Stimulated activated CD4-positive, alpha-beta T cell treated with anti-CD3 and anti-CD28 coated beads, Interleukin-4, amount 100 ng/mL, for 24 hours (primary cell): Measurements from ENCODE around the gene ANKLE1.

Experiments
- DNase-seq: peaks from one replicate; pipeline ENCODE4 v3.0.0-alpha.2; 2020

Gene ANKLE1

DNA sequence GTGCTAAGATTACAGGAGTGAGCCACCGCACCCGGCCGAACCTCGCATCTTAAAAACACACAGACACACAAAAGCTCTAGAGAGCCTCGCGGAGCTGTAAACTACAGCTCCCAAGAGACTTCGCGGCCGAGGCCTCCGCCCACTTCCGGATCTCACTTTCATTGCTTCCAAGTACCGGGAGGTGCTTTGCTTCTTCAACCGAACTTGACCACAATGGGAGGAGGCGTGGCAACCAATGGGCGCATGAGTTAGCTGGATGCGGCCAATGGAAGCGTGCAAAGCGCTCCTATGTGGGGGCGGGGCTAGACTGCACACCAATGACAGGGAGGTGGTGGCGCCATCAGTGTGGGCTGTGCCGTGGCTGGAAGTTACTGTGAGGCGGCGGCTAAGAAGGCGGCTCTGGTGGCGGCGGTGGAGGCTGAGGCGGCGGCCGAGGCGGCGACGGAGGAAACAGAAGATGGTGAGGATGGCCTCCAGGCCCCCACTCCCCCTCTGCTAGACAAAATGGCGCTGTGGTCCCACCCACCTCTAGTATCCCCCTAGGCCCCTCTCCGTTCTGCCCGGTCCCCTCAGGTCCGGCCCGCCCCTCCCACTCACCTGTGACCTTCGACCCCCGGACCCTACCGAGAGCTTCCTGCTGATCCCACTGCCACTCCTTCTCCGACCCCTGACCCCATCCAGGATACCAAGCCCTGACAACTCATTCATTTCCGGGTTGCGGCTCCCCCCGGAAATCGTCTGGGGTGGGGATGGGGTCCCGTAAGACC, 27.7 kb downstream of the ANKLE1 start, which contains the start of gene DDA1:
Gene DDA1 (plus strand): TSS at position 366 of the 767 bp plus-strand sequence. CDS start 92 bp downstream, at position 458.
- DNase-seq = peak; percentile 100

DNA sequence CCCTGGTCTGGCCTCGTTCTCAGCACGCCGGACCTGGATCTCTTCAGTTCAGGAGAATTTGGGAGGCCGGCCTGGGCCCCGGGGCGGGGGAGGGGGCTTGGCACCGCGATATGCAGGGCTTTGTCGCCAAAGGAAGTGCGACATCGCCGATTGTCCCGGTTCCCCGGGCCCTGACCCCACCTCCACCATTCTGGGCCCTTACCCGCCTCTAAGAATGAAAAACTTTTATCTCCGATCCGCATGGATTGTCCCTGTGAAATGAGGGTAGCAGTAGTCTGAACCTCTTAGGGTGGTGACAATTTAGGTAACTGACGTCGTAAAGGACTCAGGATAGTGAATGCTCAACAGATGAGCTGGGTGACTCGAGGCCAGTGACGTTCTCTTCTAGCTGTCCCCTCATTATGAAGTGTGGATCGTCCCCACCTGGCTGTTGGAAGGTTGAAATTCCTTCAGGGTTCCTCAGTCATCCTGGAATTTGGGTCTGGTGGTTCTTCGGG, 28.3 kb downstream of the ANKLE1 start:
- peak; percentile 23 for DNase-seq

DNA sequence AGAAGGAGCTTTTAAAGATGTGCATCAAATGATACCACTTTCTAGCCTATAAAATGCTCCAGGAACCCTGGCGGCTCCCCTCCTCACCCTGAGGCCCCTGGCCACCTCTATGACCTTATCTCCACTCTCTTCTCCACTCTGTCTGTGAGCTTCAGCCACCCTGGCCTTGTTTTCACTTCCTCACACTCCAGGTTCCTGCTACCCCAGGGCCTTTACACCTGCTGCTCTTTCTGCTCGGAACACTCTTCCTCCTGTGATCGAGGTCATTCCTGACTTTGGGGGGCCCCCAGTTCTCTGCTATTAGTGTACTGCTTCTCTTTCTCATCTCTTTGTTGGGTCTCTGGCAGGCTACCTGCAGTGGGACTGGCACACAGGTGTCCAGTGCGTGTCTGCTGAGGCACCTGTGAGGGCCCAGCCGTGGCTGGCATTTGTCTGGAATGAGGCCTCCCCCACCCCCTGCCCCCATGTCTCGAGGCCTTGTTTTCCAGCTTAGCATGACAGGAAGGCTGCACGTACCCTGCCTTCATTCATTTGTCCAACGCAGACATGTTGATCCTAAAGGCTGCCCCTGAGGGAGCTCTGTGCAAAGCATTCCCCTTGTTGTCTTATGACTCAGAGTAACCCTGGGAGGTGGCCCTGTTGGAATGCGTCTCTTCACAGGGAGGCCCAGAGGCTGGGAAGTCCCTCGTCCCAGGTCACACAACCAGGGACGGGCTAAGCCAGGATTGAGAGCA, 29.9 kb downstream of the ANKLE1 start:
- DNase-seq = no peak

DNA sequence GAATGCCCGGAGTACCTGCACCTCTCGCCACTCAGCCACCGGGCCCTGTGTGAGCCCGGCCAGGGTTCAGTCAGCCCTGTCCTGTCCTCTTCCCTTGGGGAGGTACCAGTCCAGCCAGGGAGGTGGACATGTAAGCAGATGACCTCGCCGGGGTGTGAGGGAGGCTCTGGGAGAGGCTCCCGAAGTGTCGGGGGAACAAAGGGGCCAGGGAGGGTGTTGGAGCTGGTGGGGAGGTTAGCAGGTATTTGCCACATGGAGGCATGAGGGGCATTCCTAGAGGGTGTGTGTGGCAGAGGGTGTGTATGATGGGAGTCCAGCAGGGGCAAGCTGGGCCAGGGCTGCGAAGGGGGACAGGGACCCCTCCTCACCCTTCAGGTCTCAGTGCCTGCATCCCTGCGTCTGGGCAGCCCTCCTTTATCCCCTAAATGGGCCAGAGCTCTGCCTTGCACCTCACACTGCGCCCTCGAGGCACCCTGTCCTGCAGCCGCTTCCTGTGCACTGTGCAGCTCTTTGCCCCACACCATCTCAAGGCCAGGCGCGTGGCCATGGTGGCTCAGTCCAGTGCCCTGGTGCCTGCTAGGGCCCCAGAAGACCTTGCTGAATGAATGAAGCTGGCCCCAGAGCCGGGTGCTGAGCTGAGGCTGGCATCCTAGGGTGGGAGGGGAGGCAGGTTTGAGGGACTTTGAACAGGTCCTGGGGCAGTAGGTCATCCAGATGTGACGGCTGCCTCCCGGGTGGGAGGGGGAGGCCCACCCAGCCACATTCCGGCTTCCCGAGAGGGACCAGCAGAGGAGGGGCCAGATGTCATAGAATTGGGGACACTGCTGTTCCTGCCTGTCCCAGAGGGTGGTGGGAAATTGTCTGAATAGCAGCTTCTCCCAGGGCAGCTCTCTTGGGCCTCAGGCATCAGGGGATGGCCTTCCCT, 30.8 kb downstream of the ANKLE1 start:
- no peak for DNase-seq

DNA sequence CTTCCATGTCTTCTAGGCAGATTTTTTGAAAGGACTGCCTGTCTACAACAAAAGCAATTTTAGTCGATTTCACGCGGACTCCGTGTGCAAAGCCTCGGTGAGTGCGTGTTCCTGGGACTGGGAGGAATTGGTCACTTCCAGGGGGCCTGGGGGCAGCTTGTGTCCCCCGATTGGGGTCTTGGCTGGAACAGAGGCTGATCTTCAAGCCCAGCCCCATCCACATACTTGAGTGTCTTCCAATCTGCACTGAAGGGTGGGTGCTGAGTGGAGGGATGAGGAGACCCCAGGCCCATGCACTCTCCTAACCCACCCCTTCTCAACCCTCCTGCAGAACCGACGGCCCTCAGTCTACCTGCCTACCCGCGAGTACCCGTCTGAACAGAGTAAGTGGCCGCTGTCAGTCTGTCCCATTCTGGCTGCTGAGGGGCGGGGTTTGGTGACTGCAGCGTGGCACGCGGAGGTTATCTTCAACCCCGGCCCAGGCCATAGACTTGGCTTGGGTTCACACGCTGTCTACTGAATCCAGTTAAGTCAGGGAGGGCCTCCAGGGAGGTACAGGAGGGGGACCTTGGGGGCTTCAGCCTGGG, 32.4 kb downstream of the ANKLE1 start:
- no peak for DNase-seq

- no peak for DNase-seq
Measured at GRCh38 chr19:17318966-17319365, 37.3 kb downstream of the ANKLE1 start.

DNA sequence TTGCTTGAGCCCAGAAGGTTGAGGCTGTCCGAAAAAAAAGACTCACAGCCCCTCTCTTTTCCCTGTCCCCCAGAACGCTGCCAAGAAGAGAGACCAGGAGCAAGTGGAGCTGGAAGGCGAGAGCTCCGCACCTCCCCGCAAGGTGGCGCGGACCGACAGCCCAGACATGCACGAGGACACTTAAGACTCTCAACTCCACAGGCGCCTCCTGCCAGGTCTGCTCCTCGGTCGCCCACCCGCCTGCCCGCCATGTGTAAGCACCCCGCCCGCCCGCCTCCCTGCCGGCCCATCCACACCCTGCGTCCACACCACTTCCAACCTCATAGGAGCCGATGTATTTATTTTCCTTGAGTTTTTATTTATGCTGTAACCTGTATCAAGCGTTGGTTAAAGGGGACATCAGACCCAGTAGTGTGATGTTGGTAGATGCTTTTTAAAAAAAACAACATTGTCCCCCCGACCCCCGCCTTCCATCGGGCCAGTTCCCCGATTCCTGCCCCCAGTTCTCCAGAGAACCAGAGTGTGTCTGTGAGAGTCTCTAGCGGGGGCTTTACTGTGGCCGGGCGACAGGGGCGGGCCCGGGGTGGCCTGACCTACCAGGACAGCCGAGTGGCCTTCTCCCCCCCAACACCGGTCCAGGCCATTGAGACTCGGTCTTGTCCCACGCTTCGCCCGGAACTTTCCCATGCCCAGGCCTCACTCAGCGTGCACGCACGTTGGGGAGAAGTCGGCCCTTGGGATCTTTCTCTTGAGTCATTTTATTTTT, 38.0 kb downstream of the ANKLE1 start:
- no peak for DNase-seq

GRCh38 chr19:17320435-17320834, 38.7 kb downstream of the ANKLE1 start:
- DNase-seq = no peak

GRCh38 chr19:17321655-17322489, 40.2 kb downstream of the ANKLE1 start:
- no peak for DNase-seq

DNA sequence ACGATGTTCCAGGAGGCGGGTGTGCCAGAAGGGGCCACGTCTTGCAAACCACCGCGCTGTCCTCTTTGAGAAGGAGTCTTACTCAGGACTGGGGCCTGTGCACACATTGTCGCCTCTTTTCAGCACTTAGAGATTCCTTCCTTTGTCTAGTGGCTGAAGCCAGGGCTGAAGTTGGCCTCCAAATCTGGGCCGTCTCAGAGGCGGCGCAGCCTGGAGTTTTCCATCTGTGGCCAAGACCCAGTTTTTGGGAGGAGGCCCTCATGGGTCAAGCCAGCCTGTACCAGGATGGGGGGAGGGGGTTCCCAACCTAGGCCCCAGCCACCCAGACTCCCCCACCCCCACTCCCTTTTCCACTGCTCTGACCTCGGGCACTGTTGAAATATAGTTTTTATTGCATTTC, 41.2 kb downstream of the ANKLE1 start:
- no peak for DNase-seq

GRCh38 chr19:17323300-17323963, 41.7 kb downstream of the ANKLE1 start:
- no peak for DNase-seq

- no peak for DNase-seq
Measured at GRCh38 chr19:17323964-17324332, 42.2 kb downstream of the ANKLE1 start.

GRCh38 chr19:17324357-17325114, 42.8 kb downstream of the ANKLE1 start:
- DNase-seq = no peak

DNA sequence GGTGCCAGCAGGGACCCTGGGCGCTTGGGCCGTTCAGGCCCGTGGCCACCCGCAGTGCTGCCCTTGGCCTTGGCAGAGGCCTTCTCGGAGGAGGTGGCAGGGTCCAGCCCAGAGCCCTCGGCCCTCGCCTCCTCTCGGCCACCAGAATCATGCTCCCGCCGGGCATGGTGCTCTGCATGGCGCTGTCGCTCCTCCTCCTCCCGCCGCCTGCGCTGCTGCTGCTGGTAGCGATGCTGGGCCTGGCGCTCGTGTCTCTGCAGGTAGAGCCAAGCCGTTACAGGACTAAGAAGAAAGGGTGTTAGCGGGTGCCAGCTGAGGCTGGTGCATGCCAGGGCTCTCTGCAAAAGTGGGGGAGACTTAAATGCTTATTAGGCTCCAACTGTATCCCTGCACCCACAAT, 43.4 kb downstream of the ANKLE1 start:
- no peak for DNase-seq

DNA sequence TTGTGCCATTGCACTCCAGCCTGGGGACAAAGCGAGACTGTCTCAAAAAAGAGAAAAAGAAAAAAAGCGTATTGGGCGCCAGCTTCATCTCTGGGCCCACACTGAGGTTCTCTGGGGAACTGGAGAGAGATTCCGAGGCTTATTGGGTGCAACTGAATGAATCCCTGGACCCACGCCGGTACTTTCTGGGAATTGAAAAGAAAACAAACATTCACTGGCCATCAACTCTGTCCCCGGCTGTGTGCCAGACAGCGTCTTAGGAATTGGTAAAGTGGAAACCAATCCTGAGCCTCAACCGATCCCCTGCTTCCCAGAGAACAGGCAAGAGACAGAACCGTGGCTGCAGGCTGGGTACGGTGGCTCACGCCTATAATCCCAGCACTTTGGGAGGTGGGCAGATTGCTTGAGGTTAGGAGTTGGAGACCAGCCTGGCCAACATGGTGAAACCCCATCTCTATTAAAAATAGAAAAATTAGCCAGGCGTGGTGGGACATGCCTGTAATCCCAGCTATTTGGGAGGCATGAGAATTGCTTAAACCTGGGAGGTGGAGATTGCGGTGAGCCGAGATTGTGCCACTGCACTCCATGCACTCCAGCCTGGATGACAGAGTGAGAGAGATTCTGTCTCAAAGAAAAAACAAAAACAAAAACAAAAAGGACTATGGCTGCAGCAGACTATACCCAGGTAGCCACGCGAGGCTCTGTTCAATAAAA, 44.3 kb downstream of the ANKLE1 start:
- DNase-seq = no peak

- DNase-seq = no peak
Measured at GRCh38 chr19:17326595-17326966, 44.9 kb downstream of the ANKLE1 start.

DNA sequence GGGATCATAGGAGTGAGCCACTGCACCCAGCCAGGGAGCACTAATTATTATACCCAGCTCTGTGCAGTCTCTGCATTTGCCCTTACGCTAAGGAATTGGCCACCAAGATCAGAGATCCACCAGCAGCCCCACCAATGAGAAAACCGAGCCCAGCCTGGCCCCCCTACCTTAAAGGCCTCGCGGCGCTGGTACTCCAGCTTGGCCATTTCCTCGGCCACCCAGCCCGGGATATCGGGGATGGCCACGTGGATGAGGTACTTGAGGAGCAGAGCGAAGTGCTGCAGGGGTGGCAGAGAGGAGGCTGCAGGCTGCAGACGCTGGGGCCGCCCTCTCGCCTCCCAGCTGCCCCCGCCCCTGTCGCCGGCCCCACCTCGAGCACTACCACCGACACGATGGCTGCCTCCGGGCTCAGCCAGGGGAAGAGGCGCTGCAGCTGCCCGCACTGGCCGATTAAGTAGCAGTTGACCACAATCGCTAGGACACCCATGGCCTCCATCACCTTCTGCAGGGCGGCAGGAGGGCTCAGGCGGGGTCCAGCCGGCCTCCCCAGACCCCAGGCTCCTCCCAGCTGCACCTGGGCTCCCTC, 45.5 kb downstream of the ANKLE1 start:
- DNase-seq = no peak
